ENCODE measurements around the gene IKZF3.

DNA sequence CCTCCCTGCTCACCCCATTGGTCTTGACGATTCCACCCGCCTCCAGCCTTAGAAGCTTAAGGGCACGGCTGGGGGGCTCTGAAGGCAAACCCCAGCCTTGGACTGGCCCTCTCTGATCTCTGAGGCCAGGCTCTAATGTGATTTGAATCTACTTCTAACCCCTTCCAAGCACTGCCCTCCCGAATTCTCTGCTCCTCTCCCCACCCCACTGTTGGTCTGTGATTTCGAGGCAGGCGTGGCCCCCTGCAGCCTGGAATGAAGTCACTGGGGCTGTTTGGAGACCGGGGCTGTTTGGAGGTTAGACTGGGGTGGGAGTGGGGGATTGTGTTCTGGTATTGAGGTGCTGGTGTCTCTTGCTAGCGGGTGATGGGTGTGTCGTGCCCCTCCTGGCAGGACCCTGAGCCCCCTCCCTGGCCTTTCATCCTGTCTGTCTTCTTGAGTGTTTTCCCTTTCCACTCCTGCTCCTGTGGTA lies 124.2 kb downstream of the IKZF3 start:
- no peak for TF ChIP-seq CTCF (IDR thresholded peaks at IDR 0.05; ENCODE audit: insufficient read depth, low read depth, low read length)
- no peak for TF ChIP-seq EZH2 (IDR thresholded peaks at IDR 0.05; ENCODE audit: insufficient read depth, low read length)
